ENCODE results near the gene ARL8B.

Gene ARL8B

GRCh38 chr3:5187920-5188418 is 65.9 kb downstream of the ARL8B start:
- Histone ChIP-seq H3K27ac (peak overlapping the region; percentile 94 to 96), H3K4me3 (peak overlapping the region; percentile 79 to 95), H3K36me3 (peaks cover 0 to 5% (median 0%) of the 10 kb centered on the region in 3 donors), H3K4me1 (peaks cover 0 to 45% (median 15%) of the 10 kb centered on the region in 4 donors), H3K27me3 (no peaks in the 10 kb centered on the region), H3K9me3 (no peaks in the 10 kb centered on the region)
- intact Hi-C loops (cut with DNase I; ENCODE audit: low total_unique reads) = loop anchor here (5.0 kb wide), 1 partner anchor 66 kb away; the partner anchor contains the start of gene ARL8B
- peak; percentile 40 to 72 for DNase-seq
- TF ChIP-seq, protein P1, sequence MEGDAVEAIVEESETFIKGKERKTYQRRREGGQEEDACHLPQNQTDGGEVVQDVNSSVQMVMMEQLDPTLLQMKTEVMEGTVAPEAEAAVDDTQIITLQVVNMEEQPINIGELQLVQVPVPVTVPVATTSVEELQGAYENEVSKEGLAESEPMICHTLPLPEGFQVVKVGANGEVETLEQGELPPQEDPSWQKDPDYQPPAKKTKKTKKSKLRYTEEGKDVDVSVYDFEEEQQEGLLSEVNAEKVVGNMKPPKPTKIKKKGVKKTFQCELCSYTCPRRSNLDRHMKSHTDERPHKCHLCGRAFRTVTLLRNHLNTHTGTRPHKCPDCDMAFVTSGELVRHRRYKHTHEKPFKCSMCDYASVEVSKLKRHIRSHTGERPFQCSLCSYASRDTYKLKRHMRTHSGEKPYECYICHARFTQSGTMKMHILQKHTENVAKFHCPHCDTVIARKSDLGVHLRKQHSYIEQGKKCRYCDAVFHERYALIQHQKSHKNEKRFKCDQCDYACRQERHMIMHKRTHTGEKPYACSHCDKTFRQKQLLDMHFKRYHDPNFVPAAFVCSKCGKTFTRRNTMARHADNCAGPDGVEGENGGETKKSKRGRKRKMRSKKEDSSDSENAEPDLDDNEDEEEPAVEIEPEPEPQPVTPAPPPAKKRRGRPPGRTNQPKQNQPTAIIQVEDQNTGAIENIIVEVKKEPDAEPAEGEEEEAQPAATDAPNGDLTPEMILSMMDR (IDR thresholded peaks at IDR 0.05) = no peak

- intact Hi-C loops (cut with DNase I; ENCODE audit: low total_unique reads) = loop anchor here (5.0 kb wide), 1 partner anchor 66 kb away; the partner anchor contains the start of gene ARL8B
- Histone ChIP-seq H3K4me3 (peak overlapping the region; percentile 79 to 95), H3K27me3 (no peaks in the 10 kb centered on the region), H3K27ac (peak overlapping the region; percentile 94 to 96), H3K36me3 (peaks cover 0 to 7% (median 0%) of the 10 kb centered on the region in 3 donors), H3K4me1 (peaks cover 0 to 45% (median 15%) of the 10 kb centered on the region in 4 donors), H3K9me3 (no peaks in the 10 kb centered on the region)
- TF ChIP-seq, protein P1 (IDR thresholded peaks at IDR 0.05) = no peak
- DNase-seq = no peak
These were observed 66.5 kb downstream of the ARL8B start for GRCh38 chr3:5188419-5189221.

GRCh38 chr3:5190147-5190791 is 68.2 kb downstream of the ARL8B start:
- Histone ChIP-seq H3K27ac (no peak overlapping the region), H3K9me3 (no peaks in the 10 kb centered on the region), H3K4me3 (no peak overlapping the region), H3K4me1 (peaks cover 0 to 55% (median 18%) of the 10 kb centered on the region in 4 donors), H3K36me3 (peaks cover 0 to 5% (median 3%) of the 10 kb centered on the region in 3 donors), H3K27me3 (no peaks in the 10 kb centered on the region)
- DNase-seq = no peak
- intact Hi-C loops (cut with DNase I; ENCODE audit: low total_unique reads) = no loop called here
- TF ChIP-seq, protein P1 (IDR thresholded peaks at IDR 0.05) = no peak

GRCh38 chr3:5191555-5192304 is 69.6 kb downstream of the ARL8B start:
- Histone ChIP-seq H3K4me1 (peaks cover 0 to 54% (median 18%) of the 10 kb centered on the region in 4 donors), H3K36me3 (peaks cover 0 to 5% (median 3%) of the 10 kb centered on the region in 3 donors), H3K27me3 (no peaks in the 10 kb centered on the region), H3K4me3 (no peak overlapping the region), H3K9me3 (no peaks in the 10 kb centered on the region), H3K27ac (no peak overlapping the region)
- intact Hi-C loops (cut with DNase I; ENCODE audit: low total_unique reads) = no loop called here
- TF ChIP-seq, protein P1 (IDR thresholded peaks at IDR 0.05) = no peak
- DNase-seq = no peak

Measured in tibial artery (tissue), 4 donors.